NCI-H2196 treated with DMSO at 0.1 percent for 48 hours (cell line): Measurements from ENCODE around the gene LRRC75A.
"Not testable (repeated sequence)": the region's sequence is repeated elsewhere in the genome, so short reads cannot be mapped to it uniquely, and the experiment has no call there.

Source experiments
- DNase-seq: peaks from one replicate; lab custom pipeline; 2025; ENCODE audit not compliant: unreplicated experiment; lab: John Stamatoyannopoulos, UW

Gene LRRC75A

GRCh38 chr17:16407911-16408588 lies 83.9 kb downstream of the LRRC75A start:
- DNase-seq, result no peak

- no peak for DNase-seq
Observed at GRCh38 chr17:16406742-16407674, 85.0 kb downstream of the LRRC75A start.

GRCh38 chr17:16403847-16404246 lies 88.1 kb downstream of the LRRC75A start:
- not testable (repeated sequence) for DNase-seq

- DNase-seq, result no peak
Observed at GRCh38 chr17:16398270-16399267, 93.4 kb downstream of the LRRC75A start.

GRCh38 chr17:16396693-16397092 lies 95.3 kb downstream of the LRRC75A start:
- not testable (repeated sequence) for DNase-seq

GRCh38 chr17:16395887-16396286 lies 96.1 kb downstream of the LRRC75A start:
- DNase-seq, result not testable (repeated sequence)

GRCh38 chr17:16392491-16392890 lies 99.5 kb downstream of the LRRC75A start:
- not testable (repeated sequence) for DNase-seq
